Measurements from ENCODE around the gene KLHDC8B. TPM values are rescaled to one million over a fixed set of nuclear protein-coding genes. Genes with fewer than 3 reads are reported as not detected.

The KLHDC8B gene
- 10 to 100 TPM; 51.2 to 80.9 TPM for total RNA-seq

GRCh38 chr3:49171119-49171774 is at the start of gene KLHDC8B:
TSS of gene KLHDC8B (plus strand) at chr3:49171598. CDS start at chr3:49172770, 1,172 bp downstream.
- H3K27ac ChIP-seq, result peak within 1 kb of the TSS; percentile 87 to 93
- H3K4me3 ChIP-seq, result peak within 1 kb of the TSS; percentile 73 to 78
- peaks cover 21% of the 10 kb centered on the region for H3K36me3 ChIP-seq
- no peaks in the 10 kb centered on the region for H3K9me3 ChIP-seq
- peak; percentile 90 to 99 for TF ChIP-seq CTCF (IDR thresholded peaks at IDR 0.05)
- no peaks in the 10 kb centered on the region for H3K27me3 ChIP-seq
- peak; percentile 88 for DNase-seq (ENCODE audit: low spot score)
- peaks cover 0 to 62% of the 10 kb centered on the region in 2 donors for H3K4me1 ChIP-seq

- H3K36me3 ChIP-seq, result peaks cover 79% of the 10 kb centered on the region
- no peaks in the 10 kb centered on the region for H3K27me3 ChIP-seq
- no peak overlapping the region for H3K4me3 ChIP-seq
- DNase-seq (ENCODE audit: low spot score), result no peak
- H3K9me3 ChIP-seq, result no peaks in the 10 kb centered on the region
- H3K27ac ChIP-seq, result no peak overlapping the region
- H3K4me1 ChIP-seq, result peaks cover 0 to 20% of the 10 kb centered on the region in 2 donors
- TF ChIP-seq CTCF (IDR thresholded peaks at IDR 0.05), result no peak
Observed at GRCh38 chr3:49122022-49122421, 49.4 kb upstream of the KLHDC8B start.

- TF ChIP-seq CTCF (IDR thresholded peaks at IDR 0.05), result no peak
- Histone ChIP-seq H3K36me3 (peaks cover 78% of the 10 kb centered on the region), H3K27ac (no peak overlapping the region), H3K4me1 (peaks cover 0 to 20% of the 10 kb centered on the region in 2 donors), H3K4me3 (no peak overlapping the region), H3K9me3 (no peaks in the 10 kb centered on the region), H3K27me3 (no peaks in the 10 kb centered on the region)
- DNase-seq (ENCODE audit: low spot score), result no peak
Observed at GRCh38 chr3:49122451-49122850, 48.9 kb upstream of the KLHDC8B start.

GRCh38 chr3:49122886-49123545 is 48.4 kb upstream of the KLHDC8B start:
- Histone ChIP-seq H3K36me3 (peaks cover 77% of the 10 kb centered on the region), H3K27me3 (no peaks in the 10 kb centered on the region), H3K4me3 (no peak overlapping the region), H3K9me3 (no peaks in the 10 kb centered on the region), H3K27ac (no peak overlapping the region), H3K4me1 (peaks cover 0 to 20% of the 10 kb centered on the region in 2 donors)
- DNase-seq (ENCODE audit: low spot score), result no peak
- TF ChIP-seq CTCF (IDR thresholded peaks at IDR 0.05), result no peak

- Histone ChIP-seq H3K27me3 (no peaks in the 10 kb centered on the region), H3K36me3 (peaks cover 77% of the 10 kb centered on the region), H3K4me3 (no peak overlapping the region), H3K27ac (no peak overlapping the region), H3K9me3 (no peaks in the 10 kb centered on the region), H3K4me1 (peaks cover 0 to 17% of the 10 kb centered on the region in 2 donors)
- TF ChIP-seq CTCF (IDR thresholded peaks at IDR 0.05), result no peak
- DNase-seq (ENCODE audit: low spot score), result no peak
Observed at GRCh38 chr3:49123687-49124086, 47.7 kb upstream of the KLHDC8B start.

Measured in right atrium auricular region (tissue), 2 donors.